Stimulated activated CD8-positive, alpha-beta memory T cell treated with anti-CD3 and anti-CD28 coated beads, Interleukin-15, amount 100 ng/mL, for 1 hour (primary cell): ENCODE data around the gene PIEZO1.
"Not testable (repeated sequence)": the region's sequence is repeated elsewhere in the genome, so short reads cannot be mapped to it uniquely, and the experiment has no call there.

Experiments used
- DNase-seq: peaks from one replicate; pipeline ENCODE4 v3.0.0-alpha.2; 2020; ENCODE audit warnings: low read depth

PIEZO1 gene

GRCh38 chr16:88687254-88687576, 97.8 kb downstream of the PIEZO1 start:
- no peak for DNase-seq

GRCh38 chr16:88686439-88687253, 98.4 kb downstream of the PIEZO1 start, which contains the start of gene SNAI3:
Gene SNAI3, minus strand, starts transcription at chr16:88686507. Its CDS starts 101 bp downstream, at chr16:88686406.
- DNase-seq: peak; percentile 73

- DNase-seq: no peak
Measured at GRCh38 chr16:88686062-88686438, 99.0 kb downstream of the PIEZO1 start.

GRCh38 chr16:88685156-88686061, 99.6 kb downstream of the PIEZO1 start:
- DNase-seq: peak; percentile 56

GRCh38 chr16:88684569-88685155, 100.4 kb downstream of the PIEZO1 start:
- no peak for DNase-seq

- DNase-seq: no peak
Measured at GRCh38 chr16:88681709-88682451, 103.1 kb downstream of the PIEZO1 start.

GRCh38 chr16:88681084-88681680, 103.8 kb downstream of the PIEZO1 start:
- DNase-seq: no peak

GRCh38 chr16:88680554-88681083, 104.4 kb downstream of the PIEZO1 start:
- no peak for DNase-seq

GRCh38 chr16:88678224-88678979, 106.6 kb downstream of the PIEZO1 start:
- no peak for DNase-seq

GRCh38 chr16:88677721-88678120, 107.3 kb downstream of the PIEZO1 start:
- DNase-seq: no peak

GRCh38 chr16:88676502-88677242, 108.3 kb downstream of the PIEZO1 start:
- DNase-seq: no peak

GRCh38 chr16:88673716-88674379, 111.2 kb downstream of the PIEZO1 start:
- no peak for DNase-seq

- no peak for DNase-seq
Measured at GRCh38 chr16:88672776-88673175, 112.2 kb downstream of the PIEZO1 start.

- DNase-seq: no peak
Measured at GRCh38 chr16:88671806-88672205, 113.2 kb downstream of the PIEZO1 start.

GRCh38 chr16:88669980-88670379, 115.0 kb downstream of the PIEZO1 start:
- DNase-seq: no peak

GRCh38 chr16:88669493-88669892, 115.5 kb downstream of the PIEZO1 start:
- not testable (repeated sequence) for DNase-seq

- DNase-seq: no peak
Measured at GRCh38 chr16:88667461-88667860, 117.6 kb downstream of the PIEZO1 start.

GRCh38 chr16:88665570-88665969, 119.5 kb downstream of the PIEZO1 start:
- no peak for DNase-seq
